Calu3 (cell line): ENCODE results near the gene ZNF133. TPM values are rescaled to one million over a fixed set of nuclear protein-coding genes. Genes with fewer than 3 reads are reported as not detected.

Experiments
- BruUV-seq: library from RNA; stranded (reverse); fragments of 400-500 nt; replicated peaks from 2 replicates; lab custom pipeline; 2021; lab: Mats Ljungman, UMichigan
- CTCF ChIA-PET: fragments of 300-600 bp; sonication (Branson Sonifier 250); formaldehyde crosslinking; loops from one replicate; lab custom pipeline; 2022; ENCODE audit warnings: antibody characterized with exemption; lab: Charles Lee
- DNase-seq: peaks from one replicate; pipeline ENCODE4 v3.0.0; 2022
- H3K27ac Mint-ChIP-seq: one replicate; pipeline ENCODE4 v1.8.0; 2022; ENCODE audit warnings: mixed read lengths; ENCODE audit not compliant: unreplicated experiment
- H3K27me3 Mint-ChIP-seq: one replicate; pipeline ENCODE4 v1.8.0; 2022; ENCODE audit warnings: mixed read lengths; ENCODE audit not compliant: unreplicated experiment
- H3K36me3 Mint-ChIP-seq: one replicate; pipeline ENCODE4 v1.8.0; 2022; ENCODE audit warnings: mild to moderate bottlenecking, moderate library complexity, mixed read lengths; ENCODE audit not compliant: insufficient read depth, unreplicated experiment
- H3K4me1 Mint-ChIP-seq: one replicate; pipeline ENCODE4 v1.8.0; 2022; ENCODE audit warnings: mild to moderate bottlenecking, low read depth, mixed read lengths; ENCODE audit not compliant: unreplicated experiment
- H3K4me3 Mint-ChIP-seq: one replicate; pipeline ENCODE4 v1.8.0; 2022; ENCODE audit warnings: mild to moderate bottlenecking, low read depth, moderate library complexity, mixed read lengths; ENCODE audit not compliant: unreplicated experiment
- H3K9me3 Mint-ChIP-seq: one replicate; pipeline ENCODE4 v1.8.0; 2022; ENCODE audit warnings: low read depth, mixed read lengths; ENCODE audit not compliant: unreplicated experiment
- CTCF ChIP-seq: fragments of 200-600 bp; IDR thresholded peaks from one replicate; pipeline ENCODE4 v1.8.0; 2022; ENCODE audit warnings: antibody characterized with exemption; ENCODE audit not compliant: unreplicated experiment
- intact Hi-C: fragments of 100-400 bp; cut with micrococcal nuclease; formaldehyde crosslinking; loops from one replicate; pipeline ENCODE4 v1.10.0; 2022; ENCODE audit not compliant: unreplicated experiment
- total RNA-seq: library from RNA; stranded (reverse); gene quantifications from 2 replicates; pipeline ENCODE4 v1.2.3, GENCODE V29; 2022

Gene ZNF133
- total RNA-seq, 1 experiment from 2014 or later, result 4.6 TPM

- H3K27me3 Mint-ChIP-seq, result no peaks in the 10 kb centered on the region
- intact Hi-C loops, result no loop called here
- TF ChIP-seq CTCF, result no peak
- H3K36me3 Mint-ChIP-seq, result no peaks in the 10 kb centered on the region
- H3K4me1 Mint-ChIP-seq, result no peaks in the 10 kb centered on the region
- BruUV-seq, result no TSS peak
- DNase-seq, result no peak
- H3K4me3 Mint-ChIP-seq, result no peak overlapping the region
- CTCF ChIA-PET, result no interaction called here
- H3K27ac Mint-ChIP-seq, result no peak overlapping the region
- no peaks in the 10 kb centered on the region for H3K9me3 Mint-ChIP-seq
These were observed 38.1 kb upstream of the ZNF133 start for GRCh38 chr20:18250217-18250616.

- peak overlapping the region; percentile 92 for H3K27ac Mint-ChIP-seq
- peak; percentile 66 for DNase-seq
- no peaks in the 10 kb centered on the region for H3K36me3 Mint-ChIP-seq
- H3K4me3 Mint-ChIP-seq, result peak overlapping the region; percentile 32
- no peak for TF ChIP-seq CTCF
- CTCF ChIA-PET, result no interaction called here
- TSS peak; percentile 95 for BruUV-seq
- H3K9me3 Mint-ChIP-seq, result no peaks in the 10 kb centered on the region
- no peaks in the 10 kb centered on the region for H3K4me1 Mint-ChIP-seq
- H3K27me3 Mint-ChIP-seq, result no peaks in the 10 kb centered on the region
- intact Hi-C loops, result no loop called here
These were observed 35.5 kb upstream of the ZNF133 start for GRCh38 chr20:18252597-18253451.

GRCh38 chr20:18254615-18255014 lies 33.7 kb upstream of the ZNF133 start:
- no peak for TF ChIP-seq CTCF
- CTCF ChIA-PET, result no interaction called here
- no peaks in the 10 kb centered on the region for H3K9me3 Mint-ChIP-seq
- intact Hi-C loops, result no loop called here
- no peak overlapping the region for H3K4me3 Mint-ChIP-seq
- no TSS peak for BruUV-seq
- no peak overlapping the region for H3K27ac Mint-ChIP-seq
- no peaks in the 10 kb centered on the region for H3K4me1 Mint-ChIP-seq
- no peaks in the 10 kb centered on the region for H3K27me3 Mint-ChIP-seq
- no peaks in the 10 kb centered on the region for H3K36me3 Mint-ChIP-seq
- no peak for DNase-seq

GRCh38 chr20:18255526-18255925 lies 32.8 kb upstream of the ZNF133 start:
- DNase-seq, result no peak
- TF ChIP-seq CTCF, result no peak
- no peaks in the 10 kb centered on the region for H3K27me3 Mint-ChIP-seq
- no peaks in the 10 kb centered on the region for H3K9me3 Mint-ChIP-seq
- BruUV-seq, result no TSS peak
- no peaks in the 10 kb centered on the region for H3K36me3 Mint-ChIP-seq
- H3K4me3 Mint-ChIP-seq, result no peak overlapping the region
- H3K4me1 Mint-ChIP-seq, result no peaks in the 10 kb centered on the region
- CTCF ChIA-PET, result no interaction called here
- intact Hi-C loops, result no loop called here
- no peak overlapping the region for H3K27ac Mint-ChIP-seq
